HG02981 (cell line): ENCODE results near the gene TINAGL1.

ENCODE experiments used
- ATAC-seq: cut with Tn5 transposase; IDR thresholded peaks from one replicate; pipeline ENCODE4 v1.9.1; 2021; ENCODE audit warnings: mild to moderate bottlenecking, moderate library complexity; ENCODE audit not compliant: unreplicated experiment

The TINAGL1 gene

GRCh38 chr1:31568895-31569595 lies 7.3 kb upstream of the TINAGL1 start:
- ATAC-seq, result no peak

GRCh38 chr1:31569596-31570173 lies 6.6 kb upstream of the TINAGL1 start:
- no peak for ATAC-seq

- ATAC-seq, result no peak
Observed at GRCh38 chr1:31570228-31570627, 6.1 kb upstream of the TINAGL1 start.

- no peak for ATAC-seq
Observed at GRCh38 chr1:31570906-31571305, 5.4 kb upstream of the TINAGL1 start.

GRCh38 chr1:31571340-31572295 lies 4.7 kb upstream of the TINAGL1 start:
- no peak for ATAC-seq

- no peak for ATAC-seq
Observed at GRCh38 chr1:31572323-31573104, 3.8 kb upstream of the TINAGL1 start.

DNA sequence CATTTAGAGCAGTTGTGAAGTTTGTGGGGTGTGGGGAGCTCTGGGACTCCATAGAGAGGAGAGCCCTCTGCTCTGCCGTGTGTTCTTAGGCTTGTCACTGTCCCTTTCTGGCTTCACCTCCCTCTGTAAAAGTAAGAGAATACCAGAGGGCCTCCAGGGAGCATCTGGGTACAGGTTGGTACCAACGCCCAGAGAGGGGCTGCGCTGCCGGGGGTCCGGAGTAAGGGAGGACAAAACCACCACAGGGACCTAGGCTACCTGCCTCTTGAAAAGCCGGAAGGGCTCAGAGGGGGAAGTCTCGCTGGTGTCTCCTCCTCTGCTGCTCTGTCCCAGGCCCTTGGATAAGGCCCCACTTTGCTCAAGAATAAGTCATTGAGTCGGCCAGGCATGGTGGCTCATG lies 3.1 kb upstream of the TINAGL1 start:
- ATAC-seq, result no peak

GRCh38 chr1:31574749-31575368 lies 1.5 kb upstream of the TINAGL1 start:
- no peak for ATAC-seq

- ATAC-seq, result no peak
Observed at GRCh38 chr1:31575369-31576140, 760 bp upstream of the TINAGL1 start.

GRCh38 chr1:31576743-31577455 lies 584 bp downstream of the TINAGL1 start:
- ATAC-seq, result no peak

GRCh38 chr1:31577515-31578192 lies 1.3 kb downstream of the TINAGL1 start:
- ATAC-seq, result no peak

DNA sequence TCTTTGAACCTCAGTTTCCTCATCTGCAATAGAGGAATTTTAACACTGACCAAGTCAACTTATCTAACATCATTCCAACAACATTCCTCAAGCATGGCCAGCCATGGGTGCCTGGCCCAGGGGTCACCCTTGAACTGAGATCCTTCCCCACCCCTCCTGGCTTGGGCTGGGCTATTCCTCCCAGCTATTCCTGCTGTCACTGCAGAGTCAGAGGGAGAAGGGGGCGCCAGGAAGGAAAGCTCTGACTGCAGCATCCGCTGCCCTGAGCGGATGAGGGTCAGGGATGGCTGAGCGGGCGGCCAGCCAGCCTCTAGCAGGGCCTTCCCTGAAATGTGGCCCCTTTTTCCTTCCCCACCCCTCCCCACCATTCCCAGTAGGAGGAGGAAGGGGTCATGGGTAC lies 3.1 kb downstream of the TINAGL1 start:
- ATAC-seq, result no peak

GRCh38 chr1:31580513-31580870 lies 4.2 kb downstream of the TINAGL1 start:
- no peak for ATAC-seq

DNA sequence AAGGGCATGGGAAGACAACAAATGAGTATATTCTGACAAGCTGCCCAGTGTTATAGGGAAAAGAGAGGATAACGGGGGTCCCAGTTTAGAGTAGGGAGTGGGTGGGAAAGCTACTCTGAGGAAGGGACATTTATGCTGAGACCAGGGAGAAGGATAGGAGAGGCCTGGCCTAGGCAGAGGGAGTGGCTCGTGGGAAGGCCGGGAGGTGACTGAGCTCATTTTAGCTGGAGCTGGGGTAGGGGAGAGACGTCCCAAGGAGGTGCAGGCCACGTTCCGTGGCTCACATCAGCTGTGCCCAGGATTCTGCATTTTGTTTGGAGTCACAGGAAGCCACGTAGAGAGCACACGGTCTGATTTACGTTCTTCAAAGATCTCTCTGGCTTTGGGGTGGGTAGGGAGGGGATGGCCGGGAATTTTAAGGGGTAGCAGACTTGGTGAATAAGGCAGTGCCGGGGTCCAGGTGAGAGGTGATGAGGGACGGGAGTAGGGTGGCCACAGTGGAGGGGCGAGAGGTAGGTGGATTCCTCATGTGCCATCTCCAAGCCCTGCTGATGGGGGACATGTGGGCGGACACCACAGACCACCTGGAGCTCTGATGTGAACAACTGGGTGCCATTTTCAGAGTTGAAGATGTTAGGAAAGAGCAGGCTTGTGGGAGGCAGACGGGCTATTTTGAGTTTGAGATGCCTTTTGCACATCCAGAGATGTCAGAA lies 4.7 kb downstream of the TINAGL1 start:
- no peak for ATAC-seq

GRCh38 chr1:31581821-31582810 lies 5.8 kb downstream of the TINAGL1 start:
- no peak for ATAC-seq

- ATAC-seq, result no peak
Observed at GRCh38 chr1:31583082-31583994, 7.0 kb downstream of the TINAGL1 start.
